HG03457 (cell line): ENCODE measurements around the gene VEPH1.

Experiments used
- ATAC-seq: cut with Tn5 transposase; IDR thresholded peaks from one replicate; pipeline ENCODE4 v1.9.1; 2021; ENCODE audit warnings: moderate number of reproducible peaks; ENCODE audit not compliant: unreplicated experiment

VEPH1 gene

GRCh38 chr3:157526036-157526435 lies 22.8 kb upstream of the VEPH1 start:
- no peak for ATAC-seq

GRCh38 chr3:157523814-157524213 lies 20.6 kb upstream of the VEPH1 start:
- ATAC-seq: no peak

GRCh38 chr3:157522648-157523047 lies 19.4 kb upstream of the VEPH1 start:
- no peak for ATAC-seq

- no peak for ATAC-seq
Observed at GRCh38 chr3:157520485-157521150, 17.4 kb upstream of the VEPH1 start.

GRCh38 chr3:157518881-157519280 lies 15.7 kb upstream of the VEPH1 start:
- no peak for ATAC-seq

- ATAC-seq: no peak
Observed at GRCh38 chr3:157516928-157517327, 13.7 kb upstream of the VEPH1 start.

GRCh38 chr3:157515398-157515797 lies 12.2 kb upstream of the VEPH1 start:
- no peak for ATAC-seq

GRCh38 chr3:157514371-157514895 lies 11.2 kb upstream of the VEPH1 start:
- no peak for ATAC-seq

- ATAC-seq: no peak
Observed at GRCh38 chr3:157513585-157513984, 10.4 kb upstream of the VEPH1 start.

GRCh38 chr3:157512534-157512933 lies 9.3 kb upstream of the VEPH1 start:
- ATAC-seq: no peak

- no peak for ATAC-seq
Observed at GRCh38 chr3:157508461-157508860, 5.2 kb upstream of the VEPH1 start.

GRCh38 chr3:157501863-157502262 lies 1.4 kb downstream of the VEPH1 start:
- ATAC-seq: no peak

- ATAC-seq: no peak
Observed at GRCh38 chr3:157500232-157500631, 3.0 kb downstream of the VEPH1 start.

- no peak for ATAC-seq
Observed at GRCh38 chr3:157499342-157499963, 3.8 kb downstream of the VEPH1 start.

- ATAC-seq: no peak
Observed at GRCh38 chr3:157498371-157498770, 4.8 kb downstream of the VEPH1 start.

- no peak for ATAC-seq
Observed at GRCh38 chr3:157495846-157496245, 7.4 kb downstream of the VEPH1 start.

- no peak for ATAC-seq
Observed at GRCh38 chr3:157494581-157495281, 8.5 kb downstream of the VEPH1 start.

- ATAC-seq: no peak
Observed at GRCh38 chr3:157493627-157494550, 9.3 kb downstream of the VEPH1 start.

- ATAC-seq: no peak
Observed at GRCh38 chr3:157491136-157491535, 12.1 kb downstream of the VEPH1 start.

GRCh38 chr3:157488144-157488543 lies 15.1 kb downstream of the VEPH1 start:
- ATAC-seq: no peak

GRCh38 chr3:157487339-157487738 lies 15.9 kb downstream of the VEPH1 start:
- ATAC-seq: no peak
